Stomach (tissue), 9 donors: ENCODE measurements around the gene CIROP. TPM values are rescaled to one million over a fixed set of nuclear protein-coding genes. Genes with fewer than 3 reads are reported as not detected.

Experiments used
- DNase-seq, 2 donors: peaks; one replicate each; pipeline versions ENCODE4 v3.0.0 to v3.0.0-alpha.2; 2013 to 2019
- H3K27ac ChIP-seq, 5 donors: fragments of 200-600 bp in 4 of 5; sonication (generic) in 4 of 5; one replicate each; pipeline ENCODE4 v1.5.1; 2013 to 2019; ENCODE audit warnings: mild to moderate bottlenecking in 1 of 5, moderate library complexity in 1 of 5
- H3K27me3 ChIP-seq, 3 donors: fragments of 200-600 bp; sonication (generic); one replicate each; pipeline ENCODE4 v1.5.1; 2017 to 2019; ENCODE audit warnings: mixed run types in 1 of 3
- H3K36me3 ChIP-seq, 4 donors: fragments of 200-600 bp; sonication (generic); 1 replicate in 3 of 4; 2 replicates in 1 of 4; pipeline ENCODE4 v1.5.1; 2016 to 2019
- H3K4me1 ChIP-seq, 4 donors: fragments of 200-600 bp; sonication (generic); one replicate each; pipeline ENCODE4 v1.5.1; 2016 to 2019
- H3K4me3 ChIP-seq, 4 donors: fragments of 200-600 bp; sonication (generic) in 3 of 4; one replicate each; pipeline ENCODE4 v1.5.1; 2016 to 2019; ENCODE audit warnings: mild to moderate bottlenecking in 1 of 4
- H3K9me3 ChIP-seq, 4 donors: fragments of 200-600 bp; sonication (generic); one replicate each; pipeline ENCODE4 v1.5.1; 2016 to 2019
- CTCF ChIP-seq, 7 experiments: fragments of 450-650 bp in 4 of 7; fragments of 200-600 bp in 3 of 7; sonication (generic) in 3 of 7; IDR thresholded peaks; one replicate each; pipeline ENCODE4 v1.5.1; 2016 to 2019; ENCODE audit warnings: antibody characterized with exemption in 7 of 7, control low read depth in 2 of 7, mild to moderate bottlenecking in 1 of 7
- EP300 ChIP-seq: sonication (generic); formaldehyde crosslinking; IDR thresholded peaks from one replicate; pipeline ENCODE4 v1.6.1; 2017; ENCODE audit warnings: antibody characterized with exemption
- POLR2A ChIP-seq, 4 donors: fragments of 450-650 bp; IDR thresholded peaks; one replicate each; pipeline ENCODE4 v1.6.1; 2016; ENCODE audit warnings: antibody characterized with exemption in 4 of 4, control low read depth in 2 of 4, mild to moderate bottlenecking in 1 of 4, moderate library complexity in 1 of 4
- POLR2AphosphoS5 ChIP-seq, 3 donors: sonication (generic); formaldehyde crosslinking; IDR thresholded peaks; one replicate each; pipeline ENCODE4 v1.6.1; 2016; ENCODE audit warnings: antibody characterized with exemption in 3 of 3
- WGBS, 5 donors: extraction: QIAGEN DNeasy Blood & Tissue Kit in 3 of 5; methylation state at CpG; one replicate each; pipeline versions ENCODE4 v1.1.5 to v1.1.7; 2013 to 2018; 5-methylcytosine and 5-hydroxymethylcytosine counted together
- intact Hi-C: fragments of 100-400 bp; cut with DNase I; formaldehyde crosslinking; loops from one replicate; pipeline ENCODE4 v1.15.1; 2023; ENCODE audit warnings: low total_unique reads
- polyA plus RNA-seq, 3 donors: library from polyadenylated mRNA; stranded (reverse); fragments of 200-250 nt; gene quantifications; one replicate each; pipeline ENCODE4 v1.2.3, GENCODE V29; 2013
- total RNA-seq, 5 donors: library from RNA; depleted of rRNA; stranded (reverse); fragments of >200 nt; gene quantifications; one replicate each; pipeline versions ENCODE4 v1.1.0 to v1.2.3, GENCODE V29; 2014 to 2016
- donor health status: healthy with polysubstance abuse.
- donor health status: Bipolar disorder and iron deficiency.
- donor health status: healthy.

Gene CIROP
- total and polyA plus RNA-seq, 8 donors = not detected

DNA sequence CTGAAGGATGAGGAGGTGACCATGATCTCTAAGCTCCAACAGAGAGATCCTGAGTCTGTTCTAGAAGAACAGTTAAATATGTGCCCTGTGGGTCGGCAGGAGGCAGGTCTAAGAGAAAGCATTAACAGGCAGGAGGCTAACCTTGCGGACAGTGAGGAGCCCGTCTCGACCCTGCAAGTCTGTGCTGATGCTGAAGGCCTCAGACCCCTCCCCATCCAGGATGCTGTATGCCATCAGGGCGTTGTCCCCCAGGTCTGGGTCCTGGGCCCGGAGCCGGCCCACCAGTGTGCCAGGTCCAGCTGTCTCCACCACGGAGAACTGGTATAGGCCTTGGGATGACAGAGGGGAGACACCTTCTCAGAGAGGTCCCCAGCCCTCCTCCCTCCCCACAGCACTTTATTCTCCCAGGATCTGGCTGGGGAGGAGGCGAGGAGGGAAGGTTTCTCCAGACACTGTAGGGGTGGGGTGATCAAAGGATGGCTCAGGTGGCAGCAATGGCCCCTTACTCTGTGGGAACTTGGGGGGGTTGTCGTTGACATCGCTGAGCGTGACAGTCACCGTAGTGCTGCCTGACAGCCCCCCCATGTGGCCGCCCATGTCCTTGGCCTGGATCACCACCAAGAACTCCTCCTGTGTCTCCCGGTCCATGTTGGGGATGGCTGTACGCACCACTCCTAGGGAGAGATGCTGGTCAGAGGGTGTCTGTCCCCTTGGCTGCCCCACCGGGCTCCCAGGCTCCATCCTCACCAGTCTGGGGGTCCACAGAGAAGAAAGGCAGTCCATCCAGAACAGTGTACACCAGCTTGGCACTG, 50.6 kb downstream of the CIROP start:
- 75 to 79% (median 77%) methylated on average over 14 to 17 of the region's 17 CpGs for WGBS, 5 donors
- H3K4me3 ChIP-seq = no peak overlapping the region
- no peak for DNase-seq
- no peak overlapping the region for H3K27ac ChIP-seq
- TF ChIP-seq CTCF (IDR thresholded peaks at IDR 0.05) (peak in 1 of 7 experiments; percentile 8), EP300 (no peak)
- no peaks in the 10 kb centered on the region for H3K27me3 ChIP-seq
- no peaks in the 10 kb centered on the region for H3K9me3 ChIP-seq
- intact Hi-C loops = no loop called here
- peaks cover 5 to 9% (median 7%) of the 10 kb centered on the region in 4 donors for H3K36me3 ChIP-seq
- H3K4me1 ChIP-seq = peaks cover 12 to 30% (median 23%) of the 10 kb centered on the region in 4 donors

DNA sequence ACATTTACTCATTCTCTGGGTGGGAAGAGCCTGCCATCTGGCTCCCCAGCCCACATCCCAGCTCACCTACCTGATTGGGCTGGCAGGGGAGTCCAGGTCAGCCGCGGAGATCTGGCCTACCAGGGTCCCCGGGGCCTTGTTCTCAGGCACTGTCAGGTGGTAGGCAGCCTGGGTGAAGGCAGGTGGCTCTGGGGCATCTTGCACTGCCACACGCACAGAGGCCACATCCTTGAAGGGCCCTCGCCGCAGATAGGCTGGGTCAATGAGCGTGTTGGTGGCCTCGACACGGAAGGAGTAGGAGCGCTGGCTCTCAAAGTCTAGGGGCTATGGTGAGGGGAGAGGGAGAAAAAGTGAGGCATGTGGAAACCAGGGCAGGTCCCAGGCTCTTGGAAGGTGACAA, 51.4 kb downstream of the CIROP start:
- no peaks in the 10 kb centered on the region for H3K27me3 ChIP-seq
- intact Hi-C loops = no loop called here
- no peaks in the 10 kb centered on the region for H3K9me3 ChIP-seq
- TF ChIP-seq CTCF (IDR thresholded peaks at IDR 0.05) (no peak), POLR2A (IDR thresholded peaks at IDR 0.05) (no peak), POLR2AphosphoS5 (IDR thresholded peaks at IDR 0.05) (no peak)
- H3K4me3 ChIP-seq = no peak overlapping the region
- peaks cover 0 to under 1% (median 0%) of the 10 kb centered on the region in 4 donors for H3K36me3 ChIP-seq
- H3K4me1 ChIP-seq = peaks cover 12 to 28% (median 23%) of the 10 kb centered on the region in 4 donors
- WGBS, 5 donors = 93 to 97% (median 96%) methylated on average over 7 to 10 of the region's 10 CpGs
- DNase-seq = no peak
- H3K27ac ChIP-seq = no peak overlapping the region

- Histone ChIP-seq H3K27me3 (peaks cover 0 to 7% (median 0%) of the 10 kb centered on the region in 3 donors), H3K4me3 (no peak overlapping the region), H3K4me1 (peaks cover 12 to 21% (median 16%) of the 10 kb centered on the region in 4 donors), H3K27ac (no peak overlapping the region), H3K9me3 (no peaks in the 10 kb centered on the region), H3K36me3 (no peaks in the 10 kb centered on the region)
- DNase-seq = no peak
- intact Hi-C loops = no loop called here
- TF ChIP-seq POLR2A (IDR thresholded peaks at IDR 0.05) (no peak), EP300 (no peak), CTCF (IDR thresholded peaks at IDR 0.05) (no peak), POLR2AphosphoS5 (IDR thresholded peaks at IDR 0.05) (no peak)
- WGBS, 5 donors = 67 to 86% (median 80%) methylated on average over 3 of the region's 3 CpGs
Measured at GRCh38 chr14:23052671-23053070, 52.1 kb downstream of the CIROP start.

GRCh38 chr14:23052182-23052623, 52.6 kb downstream of the CIROP start:
- Histone ChIP-seq H3K36me3 (no peaks in the 10 kb centered on the region), H3K4me3 (no peak overlapping the region), H3K27me3 (peaks cover 0 to 10% (median 0%) of the 10 kb centered on the region in 3 donors), H3K4me1 (peaks cover 11 to 18% (median 14%) of the 10 kb centered on the region in 4 donors), H3K9me3 (no peaks in the 10 kb centered on the region), H3K27ac (no peak overlapping the region)
- intact Hi-C loops = no loop called here
- DNase-seq = peak; percentile 55 to 68
- TF ChIP-seq CTCF (IDR thresholded peaks at IDR 0.05) (peak in 4 of 7 experiments; percentile 17 to 59 (median 48)), EP300 (no peak)
- 31 to 62% (median 46%) methylated on average over 8 to 14 of the region's 14 CpGs for WGBS, 5 donors
